Astrocyte of the cerebellum (primary cell): ENCODE data around the gene C1orf167.

Source experiments
- DNase-seq: peaks from one replicate; pipeline ENCODE4 v3.0.0-alpha.2; 2011; ENCODE audit warnings: low read depth
- H3K4me3 ChIP-seq: 2 replicates; pipeline ENCODE4 v1.5.1; 2011; ENCODE audit warnings: mild to moderate bottlenecking, low read depth, low read length, moderate library complexity
- in situ Hi-C: cut with HindIII; loops from 2 replicates; pipeline ENCODE4 v1.10.0; 2017; ENCODE audit warnings: low sequenced_read_pairs
- TF ChIP-seq, protein P1 (sequence below): IDR thresholded peaks from 2 replicates; pipeline ENCODE4 v1.5.1; 2012; ENCODE audit warnings: low read length, low read depth, moderate library complexity, mild to moderate bottlenecking; ENCODE audit errors: missing control alignments

C1orf167 gene

DNA sequence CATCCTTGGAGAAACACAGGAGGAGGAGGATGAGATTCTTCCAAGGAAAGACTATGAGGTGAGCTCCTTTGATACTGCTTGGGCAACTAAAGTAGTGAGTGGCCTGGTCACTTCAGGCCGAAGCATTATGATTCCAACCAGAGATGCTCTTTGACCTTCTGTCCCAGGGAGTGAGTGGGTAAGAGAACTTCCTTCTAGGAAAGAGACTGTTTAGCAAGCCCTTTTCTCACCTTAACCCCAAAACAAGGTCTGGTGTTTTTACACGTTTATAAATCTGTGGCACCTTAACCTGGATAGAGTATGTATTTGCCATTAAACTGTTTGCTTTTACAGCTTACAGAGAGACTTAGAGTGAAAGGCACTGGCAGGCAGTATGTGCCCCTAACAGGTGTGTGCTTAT lies 45.1 kb downstream of the C1orf167 start:
- TF ChIP-seq, protein P1, sequence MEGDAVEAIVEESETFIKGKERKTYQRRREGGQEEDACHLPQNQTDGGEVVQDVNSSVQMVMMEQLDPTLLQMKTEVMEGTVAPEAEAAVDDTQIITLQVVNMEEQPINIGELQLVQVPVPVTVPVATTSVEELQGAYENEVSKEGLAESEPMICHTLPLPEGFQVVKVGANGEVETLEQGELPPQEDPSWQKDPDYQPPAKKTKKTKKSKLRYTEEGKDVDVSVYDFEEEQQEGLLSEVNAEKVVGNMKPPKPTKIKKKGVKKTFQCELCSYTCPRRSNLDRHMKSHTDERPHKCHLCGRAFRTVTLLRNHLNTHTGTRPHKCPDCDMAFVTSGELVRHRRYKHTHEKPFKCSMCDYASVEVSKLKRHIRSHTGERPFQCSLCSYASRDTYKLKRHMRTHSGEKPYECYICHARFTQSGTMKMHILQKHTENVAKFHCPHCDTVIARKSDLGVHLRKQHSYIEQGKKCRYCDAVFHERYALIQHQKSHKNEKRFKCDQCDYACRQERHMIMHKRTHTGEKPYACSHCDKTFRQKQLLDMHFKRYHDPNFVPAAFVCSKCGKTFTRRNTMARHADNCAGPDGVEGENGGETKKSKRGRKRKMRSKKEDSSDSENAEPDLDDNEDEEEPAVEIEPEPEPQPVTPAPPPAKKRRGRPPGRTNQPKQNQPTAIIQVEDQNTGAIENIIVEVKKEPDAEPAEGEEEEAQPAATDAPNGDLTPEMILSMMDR: no peak
- no peak for DNase-seq
- in situ Hi-C loops: no loop called here
- peak overlapping the region; percentile 86 for H3K4me3 ChIP-seq

DNA sequence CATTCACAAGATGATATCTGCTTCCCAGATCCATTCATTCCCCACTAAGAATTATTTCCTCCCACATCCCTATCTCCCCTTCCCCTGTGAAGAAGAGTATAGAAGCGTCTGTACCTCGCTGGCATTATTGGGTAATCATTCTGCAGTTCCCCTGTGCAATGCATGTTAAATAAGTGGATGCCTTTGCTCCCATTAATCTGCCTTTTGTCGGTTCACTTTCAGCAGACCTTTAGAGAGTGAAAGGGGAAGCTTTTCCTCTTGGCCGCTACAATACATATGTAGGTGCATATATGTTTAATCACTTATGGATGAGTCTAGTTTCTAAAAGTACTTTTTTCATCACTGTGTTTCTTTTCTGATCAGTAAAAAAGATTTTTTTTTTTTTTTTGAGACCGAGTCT lies 51.0 kb downstream of the C1orf167 start:
- DNase-seq: no peak
- TF ChIP-seq, protein P1: no peak

DNA sequence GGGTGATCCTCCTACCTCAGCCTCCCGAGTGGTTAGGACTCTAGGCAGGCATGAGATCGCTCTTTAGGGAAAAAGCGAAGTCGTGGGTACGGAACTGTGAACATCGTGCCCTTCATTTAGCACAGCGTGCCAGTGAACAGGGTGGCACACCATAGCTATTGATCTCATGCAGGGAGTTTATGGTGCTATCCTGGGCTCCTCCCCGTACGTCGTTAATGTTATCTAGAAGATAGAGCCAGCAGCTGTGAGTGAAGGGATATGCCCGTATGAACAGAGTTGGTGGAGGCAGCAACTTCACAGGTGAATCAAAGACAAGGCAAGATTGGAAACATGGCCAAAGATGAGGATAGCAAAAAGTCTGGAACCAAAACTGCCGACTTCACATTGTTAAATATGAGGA lies 55.2 kb downstream of the C1orf167 start:
- DNase-seq: no peak
- no peak overlapping the region for H3K4me3 ChIP-seq
- TF ChIP-seq, protein P1: no peak
- in situ Hi-C loops: no loop called here

More for the DNA sequence above, 51.0 kb downstream of the C1orf167 start:
- in situ Hi-C loops: loop anchor here (5.0 kb wide), 1 partner anchor 49 kb away; no protein-coding TSS in a partner anchor
- H3K4me3 ChIP-seq: no peak overlapping the region

DNA sequence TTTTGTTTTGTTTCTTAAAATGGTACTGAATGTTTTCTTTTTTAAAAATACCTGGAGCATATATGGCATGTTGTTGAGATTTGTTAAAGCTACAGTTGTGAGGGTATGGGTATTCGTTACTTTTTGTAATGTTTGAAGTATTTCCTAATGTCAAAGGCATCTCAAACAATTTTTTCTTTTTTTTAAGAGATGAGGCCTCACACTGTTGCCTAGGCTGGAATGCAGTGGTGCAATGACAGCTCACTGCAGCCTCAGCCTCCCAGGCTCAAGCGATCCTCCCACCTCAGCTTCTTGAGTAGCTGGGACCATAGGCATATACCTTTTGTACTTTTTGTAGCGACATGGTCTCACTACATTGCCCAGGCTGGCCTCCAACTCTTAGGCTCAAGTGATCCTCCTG lies 60.1 kb downstream of the C1orf167 start:
- in situ Hi-C loops: no loop called here
- no peak overlapping the region for H3K4me3 ChIP-seq
- TF ChIP-seq, protein P1: no peak
- no peak for DNase-seq

DNA sequence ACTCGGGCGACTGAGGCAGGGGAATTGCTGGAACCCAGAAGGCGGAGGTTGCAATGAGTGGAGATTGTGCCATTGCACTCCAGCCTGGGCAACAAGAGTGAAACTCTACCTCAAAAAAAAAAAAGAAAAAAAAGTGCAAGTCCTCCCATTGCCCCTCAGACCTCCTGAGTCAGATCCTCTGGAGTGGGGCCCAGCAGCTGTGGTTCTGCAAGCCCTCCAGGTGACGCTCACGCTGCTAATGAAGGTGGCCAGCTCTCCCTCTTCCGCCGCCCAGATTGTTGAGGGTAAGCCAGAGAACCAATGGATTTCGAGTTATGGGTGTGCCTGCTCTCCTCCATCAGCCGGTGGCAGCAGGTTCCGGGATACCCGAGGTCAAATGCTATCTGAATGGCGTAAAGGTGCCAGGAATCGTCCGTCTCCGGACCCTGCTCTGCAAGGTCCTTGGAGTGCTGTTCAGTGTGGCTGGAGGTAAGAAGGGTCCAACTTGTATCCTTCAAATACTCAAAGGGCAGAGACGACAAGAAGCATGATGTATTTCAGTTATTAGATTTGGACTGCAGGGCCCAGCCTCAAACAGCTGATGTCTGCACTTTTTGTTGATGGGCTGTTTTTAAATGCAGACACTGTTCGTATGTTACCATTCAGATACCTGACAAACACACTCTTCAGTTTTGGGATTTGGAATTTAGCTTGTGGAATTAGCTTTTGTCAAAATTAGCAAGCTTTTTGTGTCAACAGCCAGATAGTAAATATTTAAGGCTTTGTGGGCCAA lies 61.6 kb downstream of the C1orf167 start:
- H3K4me3 ChIP-seq: no peak overlapping the region
- DNase-seq: no peak
- TF ChIP-seq, protein P1: no peak
- in situ Hi-C loops: no loop called here

DNA sequence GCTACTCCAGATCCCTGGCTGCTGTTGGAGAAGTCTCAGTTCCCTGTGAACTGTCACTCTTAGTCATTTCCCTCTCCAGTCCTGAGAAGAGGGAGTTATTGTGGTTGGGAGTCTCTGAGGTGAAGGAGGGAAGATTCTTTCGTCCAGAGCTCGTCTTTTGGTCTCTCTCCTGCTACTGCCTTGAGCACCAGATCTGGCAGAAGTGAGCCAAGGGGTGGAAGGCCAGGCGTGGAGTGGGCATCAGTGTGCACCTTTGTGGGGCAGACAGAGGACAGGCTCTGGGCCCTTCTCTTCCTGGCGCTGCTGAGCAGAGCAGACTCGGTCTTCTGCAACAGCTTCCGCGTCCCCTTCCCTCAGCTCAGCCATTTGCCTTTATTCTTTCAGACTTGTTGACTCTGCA lies 63.1 kb downstream of the C1orf167 start:
- TF ChIP-seq, protein P1: no peak
- no peak overlapping the region for H3K4me3 ChIP-seq
- DNase-seq: no peak
- in situ Hi-C loops: no loop called here

DNA sequence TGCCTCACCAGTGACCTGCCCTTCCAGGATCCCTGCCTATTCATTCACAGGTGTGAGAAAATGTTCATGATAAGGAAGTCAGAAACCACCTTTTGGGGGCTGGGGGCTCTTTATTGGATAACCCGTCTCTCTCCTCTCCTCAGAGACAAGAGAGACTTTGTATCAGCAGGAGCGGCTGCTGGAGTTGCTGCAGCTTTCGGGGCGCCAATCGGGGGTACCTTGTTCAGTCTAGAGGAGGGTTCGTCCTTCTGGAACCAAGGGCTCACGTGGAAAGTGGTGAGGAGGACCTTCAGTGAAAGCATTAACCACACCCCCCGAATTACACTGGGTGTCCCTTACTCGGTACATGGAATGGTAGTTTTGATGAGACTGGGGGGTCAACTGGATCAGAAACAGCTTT lies 65.0 kb downstream of the C1orf167 start:
- TF ChIP-seq, protein P1: no peak
- H3K4me3 ChIP-seq: no peak overlapping the region
- no peak for DNase-seq
- in situ Hi-C loops: no loop called here
